NCI-H82 (cell line): ENCODE measurements around the gene RSRC1.
"Not testable (repeated sequence)": the region's sequence is repeated elsewhere in the genome, so short reads cannot be mapped to it uniquely, and the experiment has no call there.

Experiments
- DNase-seq: peaks from one replicate; lab custom pipeline; 2025; lab: John Stamatoyannopoulos, UW

Gene RSRC1

GRCh38 chr3:158463556-158463955 is 353.7 kb downstream of the RSRC1 start:
- no peak for DNase-seq

- DNase-seq, result no peak
Measured at GRCh38 chr3:158465074-158465473, 355.2 kb downstream of the RSRC1 start.

- DNase-seq, result peak; percentile 26
Measured at GRCh38 chr3:158470944-158471638, 361.2 kb downstream of the RSRC1 start.

GRCh38 chr3:158471639-158472294 is 361.9 kb downstream of the RSRC1 start:
- DNase-seq, result no peak

- no peak for DNase-seq
Measured at GRCh38 chr3:158479051-158479450, 369.2 kb downstream of the RSRC1 start.

- no peak for DNase-seq
Measured at GRCh38 chr3:158483701-158484235, 373.9 kb downstream of the RSRC1 start.

GRCh38 chr3:158486200-158486599 is 376.3 kb downstream of the RSRC1 start:
- no peak for DNase-seq

GRCh38 chr3:158488670-158489069 is 378.8 kb downstream of the RSRC1 start:
- no peak for DNase-seq

- DNase-seq, result peak; percentile 68
Measured at GRCh38 chr3:158489181-158489580, 379.3 kb downstream of the RSRC1 start.

GRCh38 chr3:158491968-158492367 is 382.1 kb downstream of the RSRC1 start:
- no peak for DNase-seq

GRCh38 chr3:158492685-158493084 is 382.8 kb downstream of the RSRC1 start:
- no peak for DNase-seq

GRCh38 chr3:158493931-158494330 is 384.0 kb downstream of the RSRC1 start:
- no peak for DNase-seq

- no peak for DNase-seq
Measured at GRCh38 chr3:158494673-158495072, 384.8 kb downstream of the RSRC1 start.

- DNase-seq, result not testable (repeated sequence)
Measured at GRCh38 chr3:158495398-158495902, 385.6 kb downstream of the RSRC1 start.

GRCh38 chr3:158505117-158505516 is 395.2 kb downstream of the RSRC1 start:
- no peak for DNase-seq

- no peak for DNase-seq
Measured at GRCh38 chr3:158506456-158506855, 396.6 kb downstream of the RSRC1 start.

GRCh38 chr3:158508481-158508880 is 398.6 kb downstream of the RSRC1 start:
- DNase-seq, result no peak

- no peak for DNase-seq
Measured at GRCh38 chr3:158509891-158510290, 400.0 kb downstream of the RSRC1 start.

GRCh38 chr3:158516729-158517128 is 406.8 kb downstream of the RSRC1 start:
- DNase-seq, result not testable (repeated sequence)

GRCh38 chr3:158519776-158520175 is 409.9 kb downstream of the RSRC1 start:
- DNase-seq, result no peak

GRCh38 chr3:158520433-158520832 is 410.5 kb downstream of the RSRC1 start:
- DNase-seq, result no peak

GRCh38 chr3:158522221-158523136 is 412.6 kb downstream of the RSRC1 start:
- no peak for DNase-seq
